Endodermal cell (in vitro differentiated cells): ENCODE data around the gene CELF6. TPM values are rescaled to one million over a fixed set of nuclear protein-coding genes. Genes with fewer than 3 reads are reported as not detected.

Experiments
- DNase-seq: peaks from one replicate; pipeline ENCODE4 v3.0.0-alpha.2; 2017
- H3K27ac ChIP-seq: 2 replicates; pipeline ENCODE4 v1.5.1; 2013; ENCODE audit warnings: mild to moderate bottlenecking, low read depth, low read length, moderate library complexity
- H3K27me3 ChIP-seq: 2 replicates; pipeline ENCODE4 v1.6.1; 2013; ENCODE audit warnings: mild to moderate bottlenecking, low read length, moderate library complexity; ENCODE audit not compliant: insufficient read depth, control insufficient read depth, poor library complexity, severe bottlenecking
- H3K36me3 ChIP-seq: 2 replicates; pipeline ENCODE4 v1.7.0; 2013; ENCODE audit warnings: mild to moderate bottlenecking, low read length, moderate library complexity; ENCODE audit not compliant: control insufficient read depth, insufficient read depth
- H3K4me1 ChIP-seq: one replicate; pipeline ENCODE4 v1.7.0; 2013; ENCODE audit warnings: low read length; ENCODE audit not compliant: control insufficient read depth, insufficient read depth
- H3K4me3 ChIP-seq: 2 replicates; pipeline ENCODE4 v1.5.1; 2013; ENCODE audit warnings: mild to moderate bottlenecking, low read length, moderate library complexity
- H3K9ac ChIP-seq: 2 replicates; pipeline ENCODE4 v1.6.1; 2013; ENCODE audit warnings: mild to moderate bottlenecking, low read length, moderate library complexity; ENCODE audit not compliant: poor library complexity, severe bottlenecking; ENCODE audit errors: extremely low read depth
- H3K9me3 ChIP-seq: 2 replicates; pipeline ENCODE4 v1.6.1; 2013; ENCODE audit warnings: mild to moderate bottlenecking, low read length, moderate library complexity; ENCODE audit not compliant: control insufficient read depth
- H3K27ac Mint-ChIP-seq: 2 replicates; pipeline ENCODE4 v1.8.0; 2020; ENCODE audit warnings: mixed read lengths
- H3K27me3 Mint-ChIP-seq: 2 replicates; pipeline ENCODE4 v1.8.0; 2021; ENCODE audit warnings: mild to moderate bottlenecking, mixed read lengths; ENCODE audit not compliant: insufficient read depth
- H3K36me3 Mint-ChIP-seq: 2 replicates; pipeline ENCODE4 v1.8.0; 2020; ENCODE audit warnings: low read depth, mixed read lengths
- H3K4me1 Mint-ChIP-seq: 2 replicates; pipeline ENCODE4 v1.8.0; 2020; ENCODE audit warnings: mixed read lengths
- H3K4me3 Mint-ChIP-seq: 2 replicates; pipeline ENCODE4 v1.8.0; 2020; ENCODE audit warnings: mild to moderate bottlenecking, moderate library complexity, mixed read lengths
- H3K9me3 Mint-ChIP-seq: 2 replicates; pipeline ENCODE4 v1.8.0; 2020; ENCODE audit warnings: mild to moderate bottlenecking, mixed read lengths
- CTCF ChIP-seq: fragments of 200-600 bp; sonication (generic); conservative IDR thresholded peaks from 2 replicates; pipeline ENCODE4 v1.5.0; 2021; ENCODE audit warnings: antibody characterized with exemption, mild to moderate bottlenecking
- WGBS, 2 experiments: methylation state at CpG; one replicate each; pipeline versions ENCODE4 v1.1.5 to v1.1.7; 2013; ENCODE audit warnings: missing lambda C conversion rate in 2 of 2, mixed read lengths in 1 of 2; ENCODE audit not compliant: insufficient coverage in 1 of 2, insufficient read length in 1 of 2; 5-methylcytosine and 5-hydroxymethylcytosine counted together
- total RNA-seq, 2 donors: library from RNA; stranded (reverse); fragmentation: NEBNext Ultra II Directional in 1 of 2; extraction: Animal tissue kit (Norgen Biotek cat#: 25700) in 1 of 2; gene quantifications; 2 replicates in 1 of 2; 3 replicates in 1 of 2; pipeline ENCODE4 v1.2.1, GENCODE V29; 2021

Gene CELF6
- total RNA-seq, 2 donors from 2014 or later = 0.46 to 0.62 TPM

- Histone ChIP-seq H3K9me3 (no peaks in the 10 kb centered on the region), H3K4me1 (peaks cover 14% of the 10 kb centered on the region), H3K9ac (no peak overlapping the region), H3K36me3 (peaks cover 38% of the 10 kb centered on the region), H3K27me3 (peaks cover 9% of the 10 kb centered on the region), H3K4me3 (no peak overlapping the region), H3K27ac (no peak overlapping the region)
- Mint-ChIP-seq H3K4me1 (peaks cover 42% of the 10 kb centered on the region), H3K4me3 (no peak overlapping the region), H3K27me3 (peaks cover 38% of the 10 kb centered on the region), H3K9me3 (no peaks in the 10 kb centered on the region), H3K36me3 (peaks cover 31% of the 10 kb centered on the region), H3K27ac (peak overlapping the region; percentile 41)
- peak; percentile 87 for DNase-seq
- no peak for TF ChIP-seq CTCF
- WGBS, 2 experiments = 85% methylated on average over 2 of the region's 3 CpGs; no CpG with 5 or more reads in 1 of the 2 experiments
These were observed 82.7 kb downstream of the CELF6 start for GRCh38 chr15:72237029-72237852.

GRCh38 chr15:72236381-72237003 lies 83.5 kb downstream of the CELF6 start:
- DNase-seq = no peak
- H3K4me3 Mint-ChIP-seq = no peak overlapping the region
- peaks cover 24% of the 10 kb centered on the region for H3K36me3 Mint-ChIP-seq
- peaks cover 42% of the 10 kb centered on the region for H3K4me1 Mint-ChIP-seq
- peaks cover 7% of the 10 kb centered on the region for H3K4me1 ChIP-seq
- H3K9ac ChIP-seq = no peak overlapping the region
- H3K27me3 Mint-ChIP-seq = peaks cover 33% of the 10 kb centered on the region
- H3K27me3 ChIP-seq = peaks cover 9% of the 10 kb centered on the region
- 93% methylated on average over 2 of the region's 2 CpGs; no CpG with 5 or more reads in 1 of the 2 experiments for WGBS, 2 experiments
- TF ChIP-seq CTCF = no peak
- no peaks in the 10 kb centered on the region for H3K9me3 Mint-ChIP-seq
- H3K27ac ChIP-seq = no peak overlapping the region
- no peaks in the 10 kb centered on the region for H3K9me3 ChIP-seq
- H3K36me3 ChIP-seq = peaks cover 30% of the 10 kb centered on the region
- H3K4me3 ChIP-seq = no peak overlapping the region
- H3K27ac Mint-ChIP-seq = peak overlapping the region; percentile 41

DNA sequence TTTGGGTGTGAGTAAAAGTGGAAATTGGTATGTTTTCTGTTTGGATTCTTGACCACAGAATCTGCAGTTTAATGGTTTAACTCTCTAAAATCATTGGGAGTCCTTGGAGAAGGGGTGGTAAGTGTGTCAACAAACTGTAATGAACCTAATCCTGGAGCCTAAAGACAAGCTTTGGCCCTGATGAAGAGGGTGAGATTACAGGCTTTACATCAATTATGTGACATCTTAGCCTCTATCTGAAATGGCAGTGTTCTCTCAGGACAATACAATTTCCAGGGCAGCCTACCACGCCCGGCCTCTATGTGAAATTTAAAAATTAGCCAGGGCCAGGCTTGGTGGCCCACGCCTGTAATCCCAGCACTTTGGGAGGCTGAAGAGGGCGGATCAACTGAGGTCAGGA lies 84.7 kb downstream of the CELF6 start:
- H3K27me3 ChIP-seq = peaks cover 9% of the 10 kb centered on the region
- no peak overlapping the region for H3K4me3 Mint-ChIP-seq
- H3K4me3 ChIP-seq = no peak overlapping the region
- H3K27me3 Mint-ChIP-seq = peaks cover 28% of the 10 kb centered on the region
- no peak overlapping the region for H3K27ac Mint-ChIP-seq
- TF ChIP-seq CTCF = no peak
- H3K36me3 ChIP-seq = peaks cover 18% of the 10 kb centered on the region
- H3K27ac ChIP-seq = no peak overlapping the region
- 79 to 83% methylated on average over 4 of the region's 4 CpGs for WGBS, 2 experiments
- H3K4me1 Mint-ChIP-seq = peaks cover 40% of the 10 kb centered on the region
- no peaks in the 10 kb centered on the region for H3K9me3 Mint-ChIP-seq
- no peaks in the 10 kb centered on the region for H3K9me3 ChIP-seq
- peaks cover 7% of the 10 kb centered on the region for H3K4me1 ChIP-seq
- no peak for DNase-seq
- no peak overlapping the region for H3K9ac ChIP-seq
- H3K36me3 Mint-ChIP-seq = peaks cover 12% of the 10 kb centered on the region

Other genes with a start within 250 kb of the CELF6 start
- 10 to 100 TPM; 34.9 to 36.4 TPM for gene MYO9A, start 202.0 kb downstream of the CELF6 start, total RNA-seq
- 1 to 10 TPM; 4.7 to 6.6 TPM for gene SENP8, start 201.8 kb downstream of the CELF6 start, total RNA-seq
- 1 to 10 TPM; 2.0 TPM for gene GRAMD2A, start 122.4 kb downstream of the CELF6 start, total RNA-seq
- 1,000 to 10,000 TPM; 2,197 to 2,355 TPM for gene PKM, start 89.0 kb downstream of the CELF6 start, total RNA-seq
- gene PARP6, start 47.6 kb downstream of the CELF6 start, total RNA-seq = 10 to 100 TPM; 87.3 to 92.1 TPM
- 100 to 1,000 TPM; 102 to 104 TPM for gene HEXA, start 55.9 kb upstream of the CELF6 start, total RNA-seq
- not detected for gene TMEM202, start 78.1 kb upstream of the CELF6 start, total RNA-seq
- 100 to 1,000 TPM; 183 to 238 TPM for gene ARIH1, start 154.2 kb upstream of the CELF6 start, total RNA-seq